Muscle of back (tissue), 11 donors: Measurements from ENCODE around the gene PACSIN1. TPM values are rescaled to one million over a fixed set of nuclear protein-coding genes. Genes with fewer than 3 reads are reported as not detected.
A peak's percentile ranks its signal among the peaks of the same experiment; 100 is the strongest.

Experiments
- DNase-seq, 3 donors: peaks; one replicate each; pipeline versions ENCODE4 v3.0.0 to v3.0.0-alpha.2; 2013
- polyA plus RNA-seq, 10 donors: library from polyadenylated mRNA; unstranded; fragments of 120-200 nt; gene quantifications; one replicate each; pipeline ENCODE4 v1.2.1, GENCODE V29; 2013; ENCODE audit not compliant: insufficient read length in 10 of 10

PACSIN1 gene
- polyA plus RNA-seq, 10 donors: 0.31 to 1.5 (median 1.1) TPM

- DNase-seq: no peak
Observed at GRCh38 chr6:34544052-34544604, 78.3 kb downstream of the PACSIN1 start.

DNA sequence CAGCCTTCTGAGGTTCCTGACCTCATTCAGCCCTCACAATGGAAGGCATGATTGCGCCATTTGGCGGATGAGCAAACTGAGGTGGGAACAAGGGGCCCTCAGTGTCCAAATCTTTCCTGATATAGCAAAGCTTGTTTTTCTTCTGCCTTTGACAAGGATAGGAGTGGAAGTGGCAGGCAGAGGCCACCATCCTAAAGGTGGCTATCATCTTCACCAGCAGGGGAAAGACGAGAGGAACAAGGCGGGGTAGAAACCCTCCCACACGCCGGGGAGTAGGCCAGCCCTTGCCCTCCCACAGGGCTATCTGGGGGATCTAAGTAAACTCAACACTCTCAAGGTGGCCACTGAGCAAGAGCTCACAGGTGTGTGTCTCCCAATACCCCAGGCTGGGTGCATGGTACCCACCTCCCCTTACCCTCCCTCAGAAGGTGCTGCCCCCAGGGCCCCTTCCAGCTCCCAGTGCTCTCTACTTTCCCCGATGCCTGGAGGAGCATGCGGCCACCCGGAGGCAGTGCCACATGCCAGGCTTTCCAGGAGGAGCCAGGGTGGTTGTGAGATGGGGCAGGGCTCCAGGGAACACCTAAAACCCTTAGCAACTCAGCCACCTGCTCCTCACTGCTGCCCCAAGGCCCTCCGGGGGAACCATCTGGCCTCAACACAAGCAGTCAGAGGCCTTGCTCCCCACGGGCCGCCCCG, 79.0 kb downstream of the PACSIN1 start:
- no peak for DNase-seq

DNA sequence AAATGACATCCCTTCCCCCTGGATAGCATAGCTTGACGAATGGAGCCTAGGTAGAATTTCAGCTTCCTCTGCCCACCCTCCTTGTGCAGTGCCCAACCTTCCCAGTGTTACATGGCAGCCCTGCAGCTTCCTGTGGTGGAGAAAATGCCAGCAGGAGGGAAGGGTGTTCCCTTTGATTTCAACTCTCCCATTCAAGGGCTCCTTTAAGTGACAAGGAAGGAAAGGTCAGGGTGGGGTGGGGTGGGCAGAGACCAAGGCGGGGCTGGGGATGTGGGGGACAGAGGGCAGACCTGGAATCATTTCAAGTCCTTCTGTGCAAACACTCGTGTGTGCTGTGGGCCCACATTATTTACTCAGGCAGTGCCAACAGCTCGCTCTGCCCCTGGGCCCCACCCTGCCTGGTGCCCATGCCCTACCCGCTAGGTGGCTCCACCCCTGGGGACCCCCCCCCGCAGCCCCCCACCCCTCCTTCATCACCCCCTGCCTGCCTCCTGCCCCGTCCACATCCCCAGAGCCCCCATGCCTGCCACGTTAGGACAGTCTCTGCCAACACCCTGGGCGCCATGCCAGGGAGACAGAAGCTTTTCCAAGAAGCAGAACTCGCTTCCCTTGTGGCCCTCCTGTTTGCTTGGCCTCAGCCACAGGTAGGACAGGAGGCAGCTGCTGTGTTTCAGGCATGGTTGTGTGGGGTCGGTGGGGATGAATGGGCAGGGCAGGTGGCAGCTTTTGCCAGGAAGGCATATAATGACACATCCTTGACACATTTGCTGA, 80.9 kb downstream of the PACSIN1 start:
- peak in 1 of 3 donors; percentile 12 for DNase-seq

DNA sequence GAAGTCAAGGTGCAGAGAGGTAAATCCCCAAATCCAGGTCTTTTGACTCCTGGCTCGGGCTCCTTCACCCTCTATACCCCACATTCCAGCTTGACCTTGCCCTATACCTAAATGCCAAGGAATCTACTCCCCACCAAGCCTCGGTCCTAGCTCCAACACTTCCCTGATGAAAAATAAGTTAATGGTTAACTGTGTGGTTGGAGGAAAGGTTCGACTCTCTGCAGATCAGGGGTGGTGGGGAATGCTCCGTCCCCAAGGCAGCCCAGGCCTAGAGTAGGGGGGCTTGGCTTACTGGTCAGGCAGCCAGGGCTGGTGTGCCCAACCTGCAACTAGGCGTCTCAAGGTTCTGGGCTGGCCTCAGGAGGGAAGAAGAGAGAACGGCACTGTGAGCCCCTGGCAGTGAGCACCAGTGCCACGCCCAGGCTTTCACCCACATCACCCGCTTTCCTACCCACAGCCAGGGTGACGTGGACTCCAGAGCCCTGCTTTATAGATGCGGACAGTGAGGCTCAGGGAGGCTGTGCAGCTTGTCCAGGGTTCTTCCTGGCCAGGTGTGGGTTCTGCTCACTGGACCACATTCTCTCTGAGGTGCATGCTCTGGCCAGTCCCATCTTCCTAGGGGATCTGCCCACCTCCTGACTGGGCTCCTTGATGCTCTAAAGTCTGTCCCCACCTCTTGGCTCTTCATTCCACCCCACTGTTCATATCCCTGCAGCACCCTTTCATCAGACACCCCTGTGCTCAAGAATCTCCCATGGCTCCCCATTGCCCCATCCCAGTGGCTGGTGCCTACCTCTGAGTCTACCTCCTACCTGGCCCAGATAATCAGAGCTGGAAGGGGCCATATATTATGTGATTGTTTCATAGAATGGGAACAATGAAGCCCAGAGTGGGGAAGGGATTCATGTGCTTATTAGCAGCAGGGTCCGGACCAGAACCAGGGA, 82.1 kb downstream of the PACSIN1 start:
- no peak for DNase-seq

GRCh38 chr6:34549026-34549803, 83.3 kb downstream of the PACSIN1 start:
- DNase-seq: no peak

GRCh38 chr6:34549804-34550202, 83.9 kb downstream of the PACSIN1 start:
- DNase-seq: no peak

DNA sequence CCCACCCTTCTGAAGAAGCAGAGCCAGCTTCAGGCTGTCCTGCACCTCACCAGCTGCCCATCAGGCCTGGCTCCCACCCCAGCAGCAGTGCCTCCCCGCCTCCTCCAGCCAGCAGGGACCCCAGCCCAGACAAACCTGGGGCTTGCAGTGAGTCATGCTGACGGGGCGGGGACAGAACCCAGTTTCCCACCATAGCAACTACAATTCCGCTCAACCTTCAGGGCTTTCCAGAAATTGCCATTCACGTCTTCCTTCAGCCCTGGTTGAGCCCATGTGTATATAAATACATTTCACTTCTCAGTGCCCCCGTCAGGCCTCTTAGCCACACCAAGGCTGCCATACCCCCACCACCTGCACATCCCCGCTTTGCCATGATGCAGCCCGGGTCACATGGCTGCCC, 85.8 kb downstream of the PACSIN1 start:
- DNase-seq: no peak

- no peak for DNase-seq
Observed at GRCh38 chr6:34552620-34553019, 86.7 kb downstream of the PACSIN1 start.

DNA sequence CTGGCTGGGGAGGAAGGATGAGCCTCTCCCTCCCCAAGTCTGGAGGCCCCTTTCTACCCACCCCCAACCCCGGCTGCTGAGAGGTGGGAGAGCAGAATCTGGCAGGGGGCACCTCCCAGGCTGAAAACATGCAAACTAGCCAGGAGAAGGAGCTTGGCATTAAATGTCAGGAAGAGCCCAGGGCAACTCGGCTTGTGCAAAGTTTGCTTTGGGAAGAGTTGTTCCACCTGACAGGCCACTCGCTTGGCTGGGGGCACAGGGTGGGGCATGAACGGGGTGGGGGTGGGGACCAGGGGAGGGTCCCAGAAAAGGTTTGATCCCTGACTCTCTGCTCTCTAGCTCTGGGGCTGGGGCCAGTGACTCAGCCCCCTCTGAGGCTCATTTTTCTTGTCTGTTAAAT, 87.3 kb downstream of the PACSIN1 start:
- no peak for DNase-seq

- no peak for DNase-seq
Observed at GRCh38 chr6:34553750-34554149, 87.9 kb downstream of the PACSIN1 start.

DNA sequence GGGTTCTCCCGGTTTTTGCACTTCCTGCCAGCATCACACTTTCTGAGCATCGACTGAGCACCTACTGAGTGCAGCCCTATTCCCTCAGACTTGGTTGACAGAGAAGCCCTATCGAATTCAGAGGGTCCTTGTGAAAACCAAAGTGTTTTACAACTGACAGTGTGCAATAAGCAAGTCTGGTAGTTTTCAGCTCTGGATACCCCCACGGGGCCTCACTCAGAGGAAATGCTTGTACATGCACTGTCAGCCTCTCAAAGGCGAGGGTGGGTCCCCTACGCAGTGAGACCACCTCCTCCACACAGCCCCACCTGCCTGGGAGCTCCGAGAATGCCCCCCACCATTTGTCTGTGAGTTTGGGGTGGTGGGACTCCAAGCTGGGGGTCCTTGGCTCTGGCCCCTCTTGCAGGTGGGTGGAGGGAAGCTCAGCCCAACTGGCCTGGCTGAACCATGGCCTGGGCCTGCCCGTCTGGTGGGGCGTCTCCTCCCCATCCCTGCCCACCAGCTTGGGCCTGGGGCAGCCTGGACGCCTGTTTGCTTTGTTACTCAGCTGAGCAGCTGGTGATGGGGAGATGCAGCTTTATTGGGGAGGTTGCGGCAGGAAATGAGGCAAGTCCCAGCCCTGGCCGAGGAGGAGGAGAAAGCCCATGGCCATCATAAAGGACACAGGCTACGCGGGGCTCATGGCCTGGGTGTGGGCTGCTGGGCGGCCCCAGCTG, 88.6 kb downstream of the PACSIN1 start:
- DNase-seq: peak in 1 of 3 donors; percentile 24

DNA sequence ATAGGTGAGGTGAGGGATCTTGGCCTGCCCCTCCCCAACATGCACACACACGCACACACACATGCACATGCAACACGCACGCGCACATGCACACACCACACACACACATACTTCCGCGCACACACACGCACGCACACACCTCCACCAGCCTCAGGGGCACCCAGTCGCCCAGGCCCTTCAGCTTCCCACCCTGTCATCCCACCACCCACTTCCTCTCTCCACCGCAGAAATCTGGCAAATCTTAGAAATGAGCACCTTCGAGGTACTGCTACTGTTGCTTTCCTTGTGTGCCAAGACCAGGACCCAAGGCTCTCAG, 89.1 kb downstream of the PACSIN1 start:
- DNase-seq: no peak

- no peak for DNase-seq
Observed at GRCh38 chr6:34555328-34555727, 89.5 kb downstream of the PACSIN1 start.

DNA sequence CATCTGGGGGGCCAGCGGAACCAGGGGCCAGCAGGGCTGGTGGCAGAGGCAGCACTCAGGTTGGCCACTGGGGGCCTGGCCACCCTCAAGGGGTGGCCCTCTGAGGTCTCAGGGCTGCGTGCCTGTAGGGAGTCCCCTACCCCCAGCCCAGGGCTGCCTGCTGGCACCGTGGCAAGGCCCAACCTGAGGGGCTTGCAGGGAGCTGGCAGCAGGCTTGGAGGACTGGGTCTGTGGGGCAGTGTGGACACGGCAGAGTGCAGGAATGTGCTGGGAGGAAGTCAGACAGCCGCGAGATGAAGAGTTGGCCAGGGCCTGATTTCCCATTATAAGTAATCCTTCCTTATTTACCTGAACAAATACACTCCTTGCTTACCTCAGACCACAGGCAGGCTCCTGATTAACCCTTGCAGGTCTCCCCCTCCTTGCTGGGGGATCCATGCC, 90.2 kb downstream of the PACSIN1 start, which contains the start of gene SPDEF:
SPDEF (minus strand) TSS at position 299 of the 441 bp plus-strand sequence. CDS start 11,874 bp downstream, outside the sequence.
- DNase-seq: no peak

DNA sequence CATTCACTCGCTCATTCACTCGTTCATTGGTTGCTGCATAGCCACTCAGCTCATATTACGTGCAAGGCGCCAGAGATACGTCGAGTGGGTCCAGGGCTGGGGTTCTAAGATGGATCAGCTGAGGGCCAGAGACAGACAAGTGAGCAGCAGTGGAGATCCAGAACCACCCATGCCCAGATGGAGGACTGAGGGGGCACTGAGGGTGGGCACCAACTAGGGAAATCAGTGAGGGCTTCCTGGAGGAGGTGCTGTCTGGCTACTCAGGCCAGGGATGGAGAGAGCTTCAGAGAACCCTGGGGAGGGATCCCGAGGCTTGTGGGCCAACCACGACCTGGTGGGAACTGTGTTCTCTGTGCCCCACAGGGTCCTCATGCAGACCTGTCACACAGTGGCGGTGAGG, 90.6 kb downstream of the PACSIN1 start:
- DNase-seq: no peak

- DNase-seq: no peak
Observed at GRCh38 chr6:34557228-34557627, 91.4 kb downstream of the PACSIN1 start.

DNA sequence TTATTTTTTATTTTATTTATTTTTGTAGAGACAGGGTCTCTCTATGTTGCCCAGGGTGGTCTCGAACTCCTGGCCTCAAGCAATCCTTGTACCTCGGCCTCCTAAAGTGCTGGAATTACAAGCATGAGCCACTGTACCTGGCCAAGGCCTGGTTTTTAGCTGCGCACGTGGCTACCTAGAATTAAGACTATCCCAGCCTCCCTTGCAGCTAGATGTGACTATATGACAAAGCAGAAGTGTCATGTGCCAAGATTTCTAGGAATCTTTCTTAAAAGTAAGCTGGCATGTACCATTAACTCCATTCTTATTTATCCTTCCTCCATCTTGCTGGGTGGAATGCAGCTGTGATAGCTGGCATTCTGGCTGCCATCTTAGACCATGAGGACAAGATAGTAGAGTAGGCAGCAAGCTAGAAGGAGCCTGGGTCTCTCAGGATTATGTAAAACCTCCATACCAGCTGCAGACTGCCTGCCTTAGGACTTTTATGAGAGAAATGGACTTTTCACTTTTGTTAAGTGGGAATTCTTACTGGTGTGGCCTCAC, 92.4 kb downstream of the PACSIN1 start:
- DNase-seq: no peak

- no peak for DNase-seq
Observed at GRCh38 chr6:34559651-34560365, 93.9 kb downstream of the PACSIN1 start.
